ENCODE measurements around the gene FBLN1. TPM values are rescaled to one million over a fixed set of nuclear protein-coding genes. Genes with fewer than 3 reads are reported as not detected.

FBLN1 gene
- polyA plus RNA-seq, 1 of the 3 experiments (the other 2 are of a cell fraction): 147 TPM

GRCh38 chr22:45577746-45578523 is 75.3 kb downstream of the FBLN1 start:
- H3K9me3 ChIP-seq: no peaks in the 10 kb centered on the region
- no peaks in the 10 kb centered on the region for H3K27me3 ChIP-seq (ENCODE audit: insufficient read depth)
- no peak overlapping the region for H3K27ac ChIP-seq (ENCODE audit: low read depth in 2 of 2, low read length in 1 of 2)
- H3K9me2 ChIP-seq: no peaks in the 10 kb centered on the region
- no peak overlapping the region for H2AFZ ChIP-seq (ENCODE audit: low read depth)
- WGBS (ENCODE audit: low lambda C conversion rate): 23% methylated on average over 24 of the region's 27 CpGs
- peaks cover 4% of the 10 kb centered on the region for H3F3A ChIP-seq (replicated peaks; ENCODE audit: insufficient read depth)
- no peaks in the 10 kb centered on the region for H4K20me1 ChIP-seq (ENCODE audit: insufficient read depth)
- no peaks in the 10 kb centered on the region for H3K79me2 ChIP-seq (ENCODE audit: insufficient read depth)
- no peaks in the 10 kb centered on the region; a peak in 1 of 4 replicates for H3K4me1 ChIP-seq (ENCODE audit: control insufficient read depth in 1 of 2, insufficient read depth in 2 of 2, low read depth in 1 of 2, low read length in 1 of 2)
- ChIA-PET POLR2A (no interaction called here), CTCF (interaction anchor here (0.6 to 3.6 kb wide), 85 partner anchors 9 to 956 kb away, joined by 3 to 51 read pairs (median 4); partner anchors contain the start of gene ATXN10)
- DNase-seq: peak; percentile 85
- no peak overlapping the region for H3K9ac ChIP-seq
- peak overlapping the region in 1 of 2 experiments; percentile 38; a peak in 1 of 4 replicates for H3K4me3 ChIP-seq (ENCODE audit: low read depth in 2 of 2, low read length in 1 of 2)
- peaks cover 0 to 5% of the 10 kb centered on the region in 2 experiments for H3K36me3 ChIP-seq (replicated peaks in 1 of 2; ENCODE audit: control insufficient read depth in 1 of 2, insufficient read depth in 2 of 2, low read length in 1 of 2)
- no peak overlapping the region for H3K4me2 ChIP-seq
- TF ChIP-seq TAF1 (IDR thresholded peaks at IDR 0.05; ENCODE audit: borderline replicate concordance, low read depth, low read length) (no peak), JUND (IDR thresholded peaks at IDR 0.05) (no peak), EZH2phosphoT487 (IDR thresholded peaks at IDR 0.05; ENCODE audit: borderline replicate concordance, low read depth) (no peak), TCF12 (IDR thresholded peaks at IDR 0.05) (no peak), POLR2AphosphoS5 (IDR thresholded peaks at IDR 0.05; ENCODE audit: low read depth, low read length) (no peak), FOSL2 (IDR thresholded peaks at IDR 0.05; ENCODE audit: borderline replicate concordance, low read depth) (no peak), SIN3A (IDR thresholded peaks at IDR 0.05; ENCODE audit: borderline replicate concordance, low read depth, low read length) (no peak), RAD21 (IDR thresholded peaks at IDR 0.05; ENCODE audit: low read length) (peak; percentile 97), USF1 (IDR thresholded peaks at IDR 0.05; ENCODE audit: borderline replicate concordance, low read depth) (no peak), CHD2 (IDR thresholded peaks at IDR 0.05; ENCODE audit: low read length, partially characterized antibody) (peak; percentile 34), EP300 (IDR thresholded peaks at IDR 0.05; ENCODE audit: borderline replicate concordance in 1 of 2, low read depth in 1 of 2, low read length in 1 of 2) (no peak), MEF2A (IDR thresholded peaks at IDR 0.05; ENCODE audit: borderline replicate concordance, low read depth) (no peak), RFX5 (IDR thresholded peaks at IDR 0.05; ENCODE audit: low read length) (no peak), FOXM1 (IDR thresholded peaks at IDR 0.05; ENCODE audit: low read depth) (no peak), NFIC (IDR thresholded peaks at IDR 0.05; ENCODE audit: borderline replicate concordance) (no peak), CTCF (IDR thresholded peaks at IDR 0.05) (peak; percentile 94), SMC3 (IDR thresholded peaks at IDR 0.05; ENCODE audit: low read depth, low read length) (peak; percentile 90), FOXJ3 (CRISPR knock-in tag; IDR thresholded peaks at IDR 0.05) (no peak), MAX (IDR thresholded peaks at IDR 0.05; ENCODE audit: low read depth) (no peak)
- TF ChIP-seq, protein P1, sequence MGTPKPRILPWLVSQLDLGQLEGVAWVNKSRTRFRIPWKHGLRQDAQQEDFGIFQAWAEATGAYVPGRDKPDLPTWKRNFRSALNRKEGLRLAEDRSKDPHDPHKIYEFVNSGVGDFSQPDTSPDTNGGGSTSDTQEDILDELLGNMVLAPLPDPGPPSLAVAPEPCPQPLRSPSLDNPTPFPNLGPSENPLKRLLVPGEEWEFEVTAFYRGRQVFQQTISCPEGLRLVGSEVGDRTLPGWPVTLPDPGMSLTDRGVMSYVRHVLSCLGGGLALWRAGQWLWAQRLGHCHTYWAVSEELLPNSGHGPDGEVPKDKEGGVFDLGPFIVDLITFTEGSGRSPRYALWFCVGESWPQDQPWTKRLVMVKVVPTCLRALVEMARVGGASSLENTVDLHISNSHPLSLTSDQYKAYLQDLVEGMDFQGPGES (IDR thresholded peaks at IDR 0.05; ENCODE audit: low read depth, low read length): no peak
- TF ChIP-seq, protein P2, sequence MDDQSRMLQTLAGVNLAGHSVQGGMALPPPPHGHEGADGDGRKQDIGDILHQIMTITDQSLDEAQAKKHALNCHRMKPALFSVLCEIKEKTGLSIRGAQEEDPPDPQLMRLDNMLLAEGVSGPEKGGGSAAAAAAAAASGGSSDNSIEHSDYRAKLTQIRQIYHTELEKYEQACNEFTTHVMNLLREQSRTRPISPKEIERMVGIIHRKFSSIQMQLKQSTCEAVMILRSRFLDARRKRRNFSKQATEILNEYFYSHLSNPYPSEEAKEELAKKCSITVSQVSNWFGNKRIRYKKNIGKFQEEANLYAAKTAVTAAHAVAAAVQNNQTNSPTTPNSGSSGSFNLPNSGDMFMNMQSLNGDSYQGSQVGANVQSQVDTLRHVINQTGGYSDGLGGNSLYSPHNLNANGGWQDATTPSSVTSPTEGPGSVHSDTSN (IDR thresholded peaks at IDR 0.05): no peak
- TF ChIP-seq, protein P3, sequence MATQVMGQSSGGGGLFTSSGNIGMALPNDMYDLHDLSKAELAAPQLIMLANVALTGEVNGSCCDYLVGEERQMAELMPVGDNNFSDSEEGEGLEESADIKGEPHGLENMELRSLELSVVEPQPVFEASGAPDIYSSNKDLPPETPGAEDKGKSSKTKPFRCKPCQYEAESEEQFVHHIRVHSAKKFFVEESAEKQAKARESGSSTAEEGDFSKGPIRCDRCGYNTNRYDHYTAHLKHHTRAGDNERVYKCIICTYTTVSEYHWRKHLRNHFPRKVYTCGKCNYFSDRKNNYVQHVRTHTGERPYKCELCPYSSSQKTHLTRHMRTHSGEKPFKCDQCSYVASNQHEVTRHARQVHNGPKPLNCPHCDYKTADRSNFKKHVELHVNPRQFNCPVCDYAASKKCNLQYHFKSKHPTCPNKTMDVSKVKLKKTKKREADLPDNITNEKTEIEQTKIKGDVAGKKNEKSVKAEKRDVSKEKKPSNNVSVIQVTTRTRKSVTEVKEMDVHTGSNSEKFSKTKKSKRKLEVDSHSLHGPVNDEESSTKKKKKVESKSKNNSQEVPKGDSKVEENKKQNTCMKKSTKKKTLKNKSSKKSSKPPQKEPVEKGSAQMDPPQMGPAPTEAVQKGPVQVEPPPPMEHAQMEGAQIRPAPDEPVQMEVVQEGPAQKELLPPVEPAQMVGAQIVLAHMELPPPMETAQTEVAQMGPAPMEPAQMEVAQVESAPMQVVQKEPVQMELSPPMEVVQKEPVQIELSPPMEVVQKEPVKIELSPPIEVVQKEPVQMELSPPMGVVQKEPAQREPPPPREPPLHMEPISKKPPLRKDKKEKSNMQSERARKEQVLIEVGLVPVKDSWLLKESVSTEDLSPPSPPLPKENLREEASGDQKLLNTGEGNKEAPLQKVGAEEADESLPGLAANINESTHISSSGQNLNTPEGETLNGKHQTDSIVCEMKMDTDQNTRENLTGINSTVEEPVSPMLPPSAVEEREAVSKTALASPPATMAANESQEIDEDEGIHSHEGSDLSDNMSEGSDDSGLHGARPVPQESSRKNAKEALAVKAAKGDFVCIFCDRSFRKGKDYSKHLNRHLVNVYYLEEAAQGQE (IDR thresholded peaks at IDR 0.05; ENCODE audit: low read depth, low read length): no peak
